ENCODE results near the gene ABHD6.
"Not testable (repeated sequence)": the region's sequence is repeated elsewhere in the genome, so short reads cannot be mapped to it uniquely, and the experiment has no call there.

ABHD6 gene

GRCh38 chr3:58329150-58329921 lies 91.7 kb downstream of the ABHD6 start:
- H3K36me3 ChIP-seq (ENCODE audit: insufficient read depth, low read length): no peaks in the 10 kb centered on the region
- peaks cover 19% of the 10 kb centered on the region for H3K4me1 ChIP-seq (ENCODE audit: insufficient read depth, low read length)
- no peak overlapping the region for H3K9ac ChIP-seq (ENCODE audit: low read length)
- no peaks in the 10 kb centered on the region for H3K27me3 ChIP-seq (ENCODE audit: control insufficient read depth in 1 of 2, insufficient read depth in 2 of 2, low read length in 2 of 2)
- H3K27ac ChIP-seq (ENCODE audit: low read depth, low read length): no peak overlapping the region
- no peaks in the 10 kb centered on the region for H3K9me3 ChIP-seq (ENCODE audit: low read length)
- no peak overlapping the region for H3K4me3 ChIP-seq (ENCODE audit: low read depth in 1 of 2, low read length in 2 of 2)

GRCh38 chr3:58329922-58330413 lies 92.4 kb downstream of the ABHD6 start:
- no peaks in the 10 kb centered on the region for H3K9me3 ChIP-seq (ENCODE audit: low read length)
- no peak overlapping the region for H3K9ac ChIP-seq (ENCODE audit: low read length)
- no peaks in the 10 kb centered on the region for H3K36me3 ChIP-seq (ENCODE audit: insufficient read depth, low read length)
- H3K4me1 ChIP-seq (ENCODE audit: insufficient read depth, low read length): peaks cover 23% of the 10 kb centered on the region
- no peak overlapping the region for H3K27ac ChIP-seq (ENCODE audit: low read depth, low read length)
- H3K4me3 ChIP-seq (ENCODE audit: low read depth in 1 of 2, low read length in 2 of 2): no peak overlapping the region
- H3K27me3 ChIP-seq (ENCODE audit: control insufficient read depth in 1 of 2, insufficient read depth in 2 of 2, low read length in 2 of 2): no peaks in the 10 kb centered on the region

- Histone ChIP-seq H3K27ac (ENCODE audit: low read depth, low read length) (no peak overlapping the region), H3K4me1 (ENCODE audit: insufficient read depth, low read length) (peaks cover 30% of the 10 kb centered on the region), H3K27me3 (ENCODE audit: control insufficient read depth in 1 of 2, insufficient read depth in 2 of 2, low read length in 2 of 2) (no peaks in the 10 kb centered on the region), H3K36me3 (ENCODE audit: insufficient read depth, low read length) (no peaks in the 10 kb centered on the region), H3K4me3 (ENCODE audit: low read depth in 1 of 2, low read length in 2 of 2) (peak overlapping the region in 1 of 2 donors; percentile 71), H3K9me3 (ENCODE audit: low read length) (no peaks in the 10 kb centered on the region), H3K9ac (ENCODE audit: low read length) (no peak overlapping the region)
Observed at GRCh38 chr3:58331593-58332152, 94.1 kb downstream of the ABHD6 start.

- Histone ChIP-seq H3K9me3 (ENCODE audit: low read length) (no peaks in the 10 kb centered on the region), H3K4me3 (ENCODE audit: low read depth in 1 of 2, low read length in 2 of 2) (peak within 1 kb of the TSS; percentile 65 to 71), H3K27me3 (ENCODE audit: control insufficient read depth in 1 of 2, insufficient read depth in 2 of 2, low read length in 2 of 2) (no peaks in the 10 kb centered on the region), H3K36me3 (ENCODE audit: insufficient read depth, low read length) (no peaks in the 10 kb centered on the region), H3K27ac (ENCODE audit: low read depth, low read length) (peak within 1 kb of the TSS; percentile 76), H3K9ac (ENCODE audit: low read length) (peak within 1 kb of the TSS; percentile 67), H3K4me1 (ENCODE audit: insufficient read depth, low read length) (peaks cover 31% of the 10 kb centered on the region)
Observed at GRCh38 chr3:58332575-58333188, 95.1 kb downstream of the ABHD6 start, which contains the start of gene PXK. Gene PXK (plus strand): TSS chr3:58332892. CDS start chr3:58332989, 97 bp downstream.

- Histone ChIP-seq H3K27ac (ENCODE audit: low read depth, low read length) (peak overlapping the region; percentile 74), H3K4me1 (ENCODE audit: insufficient read depth, low read length) (peaks cover 31% of the 10 kb centered on the region), H3K4me3 (ENCODE audit: low read depth in 1 of 2, low read length in 2 of 2) (peak overlapping the region; percentile 65 to 66), H3K9me3 (ENCODE audit: low read length) (no peaks in the 10 kb centered on the region), H3K9ac (ENCODE audit: low read length) (peak overlapping the region; percentile 67), H3K36me3 (ENCODE audit: insufficient read depth, low read length) (no peaks in the 10 kb centered on the region), H3K27me3 (ENCODE audit: control insufficient read depth in 1 of 2, insufficient read depth in 2 of 2, low read length in 2 of 2) (no peaks in the 10 kb centered on the region)
Observed at GRCh38 chr3:58333206-58334012, 95.8 kb downstream of the ABHD6 start.

- Histone ChIP-seq H3K27ac (ENCODE audit: low read depth, low read length) (peak overlapping the region; percentile 74), H3K9ac (ENCODE audit: low read length) (peak overlapping the region; percentile 67), H3K27me3 (ENCODE audit: control insufficient read depth in 1 of 2, insufficient read depth in 2 of 2, low read length in 2 of 2) (no peaks in the 10 kb centered on the region), H3K9me3 (ENCODE audit: low read length) (no peaks in the 10 kb centered on the region), H3K4me1 (ENCODE audit: insufficient read depth, low read length) (peaks cover 31% of the 10 kb centered on the region), H3K4me3 (ENCODE audit: low read depth in 1 of 2, low read length in 2 of 2) (peak overlapping the region; percentile 65 to 66), H3K36me3 (ENCODE audit: insufficient read depth, low read length) (no peaks in the 10 kb centered on the region)
Observed at GRCh38 chr3:58334013-58334321, 96.4 kb downstream of the ABHD6 start.

GRCh38 chr3:58334506-58334884 lies 96.9 kb downstream of the ABHD6 start:
- Histone ChIP-seq H3K36me3 (ENCODE audit: insufficient read depth, low read length) (no peaks in the 10 kb centered on the region), H3K27me3 (ENCODE audit: control insufficient read depth in 1 of 2, insufficient read depth in 2 of 2, low read length in 2 of 2) (no peaks in the 10 kb centered on the region), H3K4me3 (ENCODE audit: low read depth in 1 of 2, low read length in 2 of 2) (peak overlapping the region in 1 of 2 donors; percentile 66), H3K27ac (ENCODE audit: low read depth, low read length) (peak overlapping the region; percentile 36), H3K9ac (ENCODE audit: low read length) (peak overlapping the region; percentile 5), H3K4me1 (ENCODE audit: insufficient read depth, low read length) (peaks cover 31% of the 10 kb centered on the region), H3K9me3 (ENCODE audit: low read length) (no peaks in the 10 kb centered on the region)

GRCh38 chr3:58335652-58335947 lies 98.0 kb downstream of the ABHD6 start:
- Histone ChIP-seq H3K9ac (ENCODE audit: low read length) (no peak overlapping the region), H3K27me3 (ENCODE audit: control insufficient read depth in 1 of 2, insufficient read depth in 2 of 2, low read length in 2 of 2) (no peaks in the 10 kb centered on the region), H3K36me3 (ENCODE audit: insufficient read depth, low read length) (no peaks in the 10 kb centered on the region), H3K4me1 (ENCODE audit: insufficient read depth, low read length) (peaks cover 31% of the 10 kb centered on the region), H3K27ac (ENCODE audit: low read depth, low read length) (peak overlapping the region; percentile 21), H3K9me3 (ENCODE audit: low read length) (no peaks in the 10 kb centered on the region), H3K4me3 (ENCODE audit: low read depth in 1 of 2, low read length in 2 of 2) (peak overlapping the region in 1 of 2 donors; percentile 66)

- Histone ChIP-seq H3K9ac (ENCODE audit: low read length) (no peak overlapping the region), H3K27me3 (ENCODE audit: control insufficient read depth in 1 of 2, insufficient read depth in 2 of 2, low read length in 2 of 2) (no peaks in the 10 kb centered on the region), H3K27ac (ENCODE audit: low read depth, low read length) (no peak overlapping the region)
Observed at GRCh38 chr3:58336135-58336882, 98.7 kb downstream of the ABHD6 start.

GRCh38 chr3:58337190-58337589 lies 99.6 kb downstream of the ABHD6 start:
- no peaks in the 10 kb centered on the region for H3K27me3 ChIP-seq (ENCODE audit: control insufficient read depth in 1 of 2, insufficient read depth in 2 of 2, low read length in 2 of 2)
- H3K9ac ChIP-seq (ENCODE audit: low read length): no peak overlapping the region
- H3K27ac ChIP-seq (ENCODE audit: low read depth, low read length): no peak overlapping the region
- no peak overlapping the region for H3K4me3 ChIP-seq (ENCODE audit: low read depth in 1 of 2, low read length in 2 of 2)
- H3K36me3 ChIP-seq (ENCODE audit: insufficient read depth, low read length): no peaks in the 10 kb centered on the region
- H3K4me1 ChIP-seq (ENCODE audit: insufficient read depth, low read length): peaks cover 35% of the 10 kb centered on the region
- H3K9me3 ChIP-seq (ENCODE audit: low read length): no peaks in the 10 kb centered on the region

More at GRCh38 chr3:58336135-58336882, 98.7 kb downstream of the ABHD6 start:
- Histone ChIP-seq H3K4me1 (ENCODE audit: insufficient read depth, low read length) (peaks cover 35% of the 10 kb centered on the region), H3K9me3 (ENCODE audit: low read length) (no peaks in the 10 kb centered on the region), H3K4me3 (ENCODE audit: low read depth in 1 of 2, low read length in 2 of 2) (no peak overlapping the region), H3K36me3 (ENCODE audit: insufficient read depth, low read length) (no peaks in the 10 kb centered on the region)

- H3K27me3 ChIP-seq (ENCODE audit: control insufficient read depth in 1 of 2, insufficient read depth in 2 of 2, low read length in 2 of 2); H3K4me3 ChIP-seq (ENCODE audit: low read depth in 1 of 2, low read length in 2 of 2); H3K36me3 ChIP-seq (ENCODE audit: insufficient read depth, low read length); H3K9ac ChIP-seq (ENCODE audit: low read length); H3K27ac ChIP-seq (ENCODE audit: low read depth, low read length); H3K9me3 ChIP-seq (ENCODE audit: low read length): not testable (repeated sequence)
- peaks cover 47% of the 10 kb centered on the region for H3K4me1 ChIP-seq (ENCODE audit: insufficient read depth, low read length)
Observed at GRCh38 chr3:58339146-58339545, 101.6 kb downstream of the ABHD6 start.
